Activated T-cell treated with anti-CD3 and anti-CD28 coated beads, Interleukin-2, amount 50 U/mL, for 1 hour (primary cell): ENCODE data around the gene ZNF771.

Experiments
- DNase-seq: peaks from one replicate; pipeline ENCODE4 v3.0.0-alpha.2; 2020

ZNF771 gene

DNA sequence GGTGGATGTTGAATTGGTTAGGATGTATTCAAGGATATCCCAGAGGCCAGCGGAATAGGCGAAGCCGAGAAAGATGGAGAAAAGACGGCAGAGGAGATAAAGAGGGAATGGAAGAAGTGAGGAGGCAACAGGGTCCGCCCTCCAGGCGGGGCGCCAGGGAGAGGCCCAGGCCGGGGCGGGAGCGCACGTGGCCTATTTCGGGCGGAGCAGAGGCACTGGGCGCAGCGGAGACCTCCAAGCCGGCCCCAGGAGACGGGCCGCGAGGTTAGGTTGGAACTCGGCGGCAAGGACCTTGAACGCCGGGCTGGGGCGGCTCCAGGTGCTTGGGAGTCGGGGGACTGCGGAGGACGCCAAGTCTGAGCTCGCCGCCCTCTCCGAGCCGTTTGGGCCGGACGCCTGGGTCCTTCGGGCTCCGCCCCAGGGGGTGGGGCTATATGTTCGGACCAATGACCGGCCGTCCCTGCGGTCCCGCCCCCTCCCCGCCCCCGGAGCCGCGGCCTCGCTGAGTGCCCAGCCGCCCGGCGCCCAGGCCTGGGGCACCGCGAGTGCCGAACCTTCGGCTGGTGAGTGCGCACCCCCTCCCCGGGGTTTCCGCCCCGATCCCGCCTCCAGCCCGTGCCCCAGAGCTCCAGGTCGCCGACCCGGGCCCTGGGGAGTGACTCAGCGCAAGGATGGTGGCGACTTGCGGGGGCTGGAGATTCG is at the start of gene ZNF771:
Gene ZNF771, plus strand, starts transcription at position 505 of the 702 bp plus-strand sequence. CDS start 448 bp downstream, outside the sequence.
- peak; percentile 91 for DNase-seq

DNA sequence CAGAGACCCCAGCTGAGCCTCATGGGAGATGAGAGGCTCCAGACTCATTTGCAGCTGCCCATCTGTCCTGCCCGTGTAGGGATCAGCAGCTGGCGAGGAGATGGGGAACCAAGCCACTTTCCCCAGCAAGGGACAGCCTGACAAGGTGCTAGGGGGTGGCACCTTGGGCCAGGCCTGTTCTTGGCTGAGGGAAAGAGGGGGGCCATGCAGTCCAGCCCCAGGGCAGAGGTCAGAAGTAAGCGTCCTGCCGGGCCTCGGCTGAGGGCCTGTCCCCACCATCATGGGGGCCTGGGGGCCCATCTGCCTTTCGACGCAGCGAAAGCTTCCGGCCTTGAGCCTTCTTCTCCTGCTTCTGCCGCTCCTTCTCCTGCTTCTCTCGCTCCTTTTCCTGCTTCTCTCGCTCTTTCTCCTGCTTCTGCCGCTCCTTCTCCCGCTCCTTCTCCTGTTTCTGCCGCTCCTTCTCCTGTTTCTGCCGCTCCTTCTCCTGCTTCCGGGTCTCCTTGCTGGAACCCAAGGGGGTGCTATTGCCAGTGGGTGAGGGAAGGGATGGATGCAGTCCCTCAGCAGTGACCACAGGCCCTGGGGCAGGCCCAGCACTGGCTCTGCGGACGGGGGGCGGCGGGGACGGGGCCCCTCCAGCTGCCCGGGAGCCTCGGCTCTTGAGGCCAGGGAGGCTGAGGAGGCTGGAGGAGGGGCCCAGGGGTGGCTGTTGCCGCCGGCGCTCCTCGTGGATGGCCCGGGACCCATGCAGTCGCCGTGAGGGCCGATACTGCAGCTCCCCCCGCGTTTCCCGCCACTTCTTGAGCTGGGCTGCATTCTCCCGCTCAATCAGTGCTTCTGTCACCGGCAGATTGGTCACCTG is 49.5 kb upstream of the ZNF771 start:
- DNase-seq, result no peak

GRCh38 chr16:30358577-30358936 is 48.8 kb upstream of the ZNF771 start:
- no peak for DNase-seq

DNA sequence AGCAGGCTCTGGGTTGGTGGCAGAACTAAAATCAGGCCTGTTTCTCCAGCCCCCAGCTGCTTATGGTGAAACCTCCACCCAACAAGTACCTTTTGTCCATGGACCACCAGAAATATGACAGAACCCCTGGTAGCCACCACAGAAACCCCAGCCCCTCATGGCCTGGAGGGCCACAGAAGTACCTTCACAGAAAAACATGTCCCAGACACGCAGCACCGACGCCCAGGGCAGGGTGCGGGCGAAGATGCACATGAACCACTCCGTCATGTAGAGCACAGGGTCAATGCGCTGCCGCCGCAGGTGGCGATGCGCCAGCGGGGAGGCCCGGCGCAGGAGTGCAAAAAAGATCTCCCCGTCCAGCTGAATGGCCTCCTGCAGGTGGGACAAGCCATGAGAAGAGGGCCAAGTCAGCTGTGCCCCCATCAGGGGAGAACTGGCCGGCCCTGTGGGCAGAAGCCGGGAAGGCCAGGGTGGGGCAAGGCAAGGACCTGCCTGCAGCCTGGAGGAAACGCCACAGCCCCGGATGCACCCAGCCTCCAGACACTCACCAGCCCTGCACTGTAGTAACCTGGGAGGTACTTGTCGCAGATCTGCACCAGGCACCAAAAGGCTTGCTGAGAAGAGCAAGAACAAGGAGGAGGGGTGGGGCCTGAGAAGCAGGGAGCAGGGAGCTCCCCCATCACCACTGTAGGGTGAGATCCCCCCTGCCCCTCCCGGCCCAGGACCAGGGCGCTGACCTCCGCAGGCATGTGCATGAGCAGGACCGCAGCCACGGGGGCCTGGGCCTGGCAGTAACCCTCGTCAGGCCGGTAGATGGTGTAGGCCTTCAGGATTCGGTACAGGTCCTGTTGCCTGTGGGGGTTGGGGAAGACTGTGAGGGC is 48.2 kb upstream of the ZNF771 start:
- DNase-seq, result no peak

GRCh38 chr16:30359871-30360170 is 47.6 kb upstream of the ZNF771 start:
- no peak for DNase-seq

- no peak for DNase-seq
Observed at GRCh38 chr16:30361180-30361579, 46.2 kb upstream of the ZNF771 start.

DNA sequence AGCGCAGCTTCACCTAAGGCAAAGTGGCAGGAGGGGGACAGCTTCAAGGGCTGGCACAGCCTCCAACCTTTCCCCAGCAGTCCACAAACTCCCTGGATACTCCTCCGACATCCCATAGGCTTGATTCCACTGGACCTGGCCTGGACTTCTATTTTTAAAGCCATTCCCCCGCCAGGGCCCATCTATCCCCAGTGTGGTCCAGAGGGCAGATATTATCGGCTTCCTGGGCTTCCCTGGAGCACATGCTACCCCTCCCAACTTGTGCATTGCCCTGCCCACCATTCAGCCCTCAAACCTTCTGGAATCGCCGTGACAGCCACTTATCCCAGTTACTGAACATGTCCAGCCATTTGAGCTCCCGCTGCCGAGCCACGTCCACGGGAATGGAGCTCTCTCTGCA is 42.2 kb upstream of the ZNF771 start:
- DNase-seq, result no peak

GRCh38 chr16:30366511-30366910 is 40.9 kb upstream of the ZNF771 start:
- no peak for DNase-seq

GRCh38 chr16:30367349-30368009 is 39.9 kb upstream of the ZNF771 start:
- no peak for DNase-seq

DNA sequence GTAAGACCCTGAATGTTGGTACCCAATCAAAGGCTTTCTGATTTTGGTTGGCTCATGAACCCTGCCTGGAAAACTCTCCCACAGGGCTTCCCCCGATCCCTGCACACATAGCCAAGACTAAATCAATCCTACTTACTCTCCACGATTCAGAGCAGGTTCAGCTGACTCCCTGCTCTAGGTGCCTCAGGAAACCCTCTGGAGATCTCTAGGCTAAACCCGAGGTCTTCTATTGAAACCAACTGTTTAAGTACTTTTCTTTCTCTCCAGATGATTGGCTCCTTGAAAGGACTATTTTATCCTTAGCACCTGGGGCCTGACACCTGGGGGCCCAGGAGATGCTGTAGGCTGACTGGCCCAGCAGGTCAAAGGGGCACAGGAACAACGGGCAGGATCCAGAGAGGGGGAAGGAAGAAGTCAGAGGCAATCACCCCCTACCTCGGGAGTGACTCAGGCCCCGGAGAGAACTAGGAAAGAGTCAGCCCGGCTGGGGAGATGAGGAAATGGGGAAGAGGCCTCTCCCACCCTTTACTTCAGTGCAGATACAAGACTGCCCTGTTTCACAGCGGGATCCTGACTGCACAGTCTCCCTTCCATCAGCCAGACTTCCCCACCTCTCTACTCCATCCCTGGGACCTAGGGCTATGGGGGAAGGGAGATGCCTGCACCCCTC is 39.1 kb upstream of the ZNF771 start:
- DNase-seq, result no peak

DNA sequence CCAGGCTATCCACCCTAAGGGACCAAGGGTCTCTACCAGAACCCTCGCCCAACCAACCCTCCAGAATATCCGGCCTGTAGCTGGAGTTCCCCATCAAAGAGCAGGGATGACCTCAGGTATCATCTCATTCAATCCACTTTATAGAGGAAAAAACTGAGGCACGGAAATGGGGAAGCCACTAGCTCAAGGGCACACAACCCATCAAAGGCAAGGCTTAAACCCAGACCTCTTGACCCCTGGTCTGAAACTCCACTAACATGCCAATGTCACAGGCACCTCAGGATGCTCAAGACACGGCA is 38.7 kb upstream of the ZNF771 start:
- no peak for DNase-seq

- peak; percentile 38 for DNase-seq
Observed at GRCh38 chr16:30369091-30369937, 38.1 kb upstream of the ZNF771 start.

- peak; percentile 41 for DNase-seq
Observed at GRCh38 chr16:30369938-30370455, 37.4 kb upstream of the ZNF771 start.

GRCh38 chr16:30370456-30371247 is 36.8 kb upstream of the ZNF771 start, which contains the start of gene TBC1D10B:
TBC1D10B (minus strand) TSS chr16:30370494; CDS start chr16:30370183, 311 bp downstream.
- DNase-seq, result peak; percentile 98

- DNase-seq, result no peak
Observed at GRCh38 chr16:30371248-30371816, 36.1 kb upstream of the ZNF771 start.

- DNase-seq, result no peak
Observed at GRCh38 chr16:30372038-30372712, 35.2 kb upstream of the ZNF771 start.

GRCh38 chr16:30372725-30373124 is 34.7 kb upstream of the ZNF771 start:
- DNase-seq, result no peak

GRCh38 chr16:30374538-30374937 is 32.9 kb upstream of the ZNF771 start, which contains the start of gene MYL11:
MYL11 (plus strand) TSS chr16:30374802; CDS start chr16:30374858, 56 bp downstream.
- no peak for DNase-seq

DNA sequence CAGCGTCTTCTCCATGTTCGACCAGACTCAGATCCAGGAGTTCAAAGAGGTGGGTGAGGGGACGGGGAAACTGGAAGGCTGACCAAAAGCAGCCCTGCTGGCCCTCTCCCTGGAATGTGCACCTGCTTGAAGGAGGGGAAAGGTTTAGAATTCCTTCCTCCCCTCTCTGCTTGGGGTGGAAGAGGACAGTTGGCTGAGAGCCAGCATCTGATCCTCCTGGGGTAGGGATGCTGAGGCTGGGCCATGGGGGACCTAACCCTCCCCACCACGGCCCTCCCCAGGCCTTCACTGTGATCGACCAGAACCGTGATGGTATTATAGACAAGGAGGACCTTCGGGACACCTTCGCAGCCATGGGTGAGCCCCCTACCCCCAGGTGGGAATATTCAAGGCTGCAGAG is 31.5 kb upstream of the ZNF771 start:
- no peak for DNase-seq
